Hematopoietic multipotent progenitor cell treated with erythropoietin and hydrocortisone succinate and interleukin-3 and kit ligand, for 6 days (in vitro differentiated cells): Measurements from ENCODE around the gene CFAP45.

ENCODE experiments used
- DNase-seq: peaks from one replicate; pipeline ENCODE4 v3.0.0-alpha.2; 2015

Gene CFAP45

DNA sequence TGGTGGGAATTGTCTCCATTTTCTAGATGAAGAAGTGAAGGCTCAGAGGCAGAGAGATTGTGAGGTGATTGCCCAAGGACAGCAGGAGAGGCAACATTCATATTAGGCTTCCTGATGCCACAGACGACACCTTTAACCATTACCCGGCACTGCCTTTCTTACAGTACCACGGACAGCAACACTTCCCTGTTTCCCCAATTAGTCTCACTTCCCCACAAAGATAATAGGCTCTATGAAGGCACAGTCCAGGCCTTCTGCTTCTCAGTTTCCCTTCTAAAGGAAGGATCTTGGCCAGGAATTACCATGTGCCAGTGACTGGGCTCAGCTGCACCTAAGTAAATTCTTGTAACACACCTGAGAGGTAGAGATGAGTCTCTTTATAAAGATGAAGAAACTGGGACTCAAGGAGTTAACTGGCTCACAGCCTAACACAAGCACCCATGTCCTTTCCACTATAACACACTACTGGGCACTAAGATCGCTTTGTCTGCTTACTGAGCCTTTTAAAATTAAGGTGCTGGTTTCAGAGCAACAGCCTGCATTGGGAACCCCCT is 35.8 kb upstream of the CFAP45 start:
- DNase-seq = peak; percentile 63

DNA sequence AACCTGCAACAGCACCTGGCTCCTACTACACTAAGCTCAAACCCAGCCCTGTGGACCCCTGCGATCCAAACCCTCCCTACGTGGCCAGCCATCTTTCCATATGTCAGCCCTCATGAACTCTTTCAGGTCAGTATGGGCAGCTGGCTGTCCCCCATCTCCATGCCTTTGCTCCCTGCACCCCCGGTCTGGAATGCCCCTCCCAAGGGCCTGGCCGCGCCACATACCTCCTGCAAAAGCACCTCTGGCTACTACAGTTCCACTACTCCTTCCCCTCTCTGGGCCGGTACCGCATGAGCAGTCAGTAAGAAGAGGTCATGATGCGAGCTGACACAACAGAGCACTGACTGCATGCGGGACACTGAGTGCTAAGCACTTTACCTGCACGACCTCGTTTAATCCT is 35.3 kb upstream of the CFAP45 start:
- DNase-seq = no peak

DNA sequence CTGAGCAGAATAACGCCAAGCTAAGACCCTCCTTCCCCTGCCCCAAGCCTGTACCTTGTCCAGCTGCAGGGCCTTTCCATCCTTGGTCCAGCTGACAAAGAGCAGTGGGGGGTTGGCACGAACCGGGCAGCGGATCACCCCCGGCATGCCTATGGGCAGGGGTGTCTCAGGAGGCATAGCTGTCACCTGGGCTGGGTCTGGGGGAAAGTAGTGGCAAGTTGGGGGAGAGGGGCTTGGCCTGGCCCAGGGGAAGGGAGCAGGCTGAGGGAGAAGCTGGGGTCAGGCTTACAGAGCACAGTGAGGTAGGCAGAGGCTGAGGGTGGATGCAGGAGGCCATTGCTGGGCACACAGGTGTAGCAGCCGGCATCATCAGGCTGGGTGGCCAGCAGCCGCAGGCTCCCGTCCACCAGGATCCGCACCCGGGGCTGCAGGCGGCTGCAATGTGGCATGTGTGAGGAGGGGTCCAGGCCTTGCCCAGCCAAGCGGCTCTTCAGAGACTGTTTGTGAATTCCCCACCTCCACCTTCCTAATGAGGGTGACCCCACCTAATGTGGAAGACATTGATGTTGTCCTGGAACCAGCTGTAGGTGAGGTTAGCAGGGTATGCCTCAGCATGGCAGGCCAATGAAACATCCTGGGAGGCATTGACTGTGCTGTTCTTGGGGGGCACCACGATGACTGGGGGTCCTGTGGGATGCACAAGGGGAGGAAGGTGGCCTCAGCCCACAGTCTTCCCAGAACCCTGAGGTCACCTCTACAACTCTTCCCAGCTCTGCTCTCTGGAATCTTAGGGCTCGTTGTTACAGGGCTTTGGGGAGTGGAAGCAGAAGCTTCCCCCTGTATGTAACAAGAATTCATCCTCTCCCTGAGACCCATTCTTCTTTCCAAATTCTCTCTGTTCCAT is 34.4 kb upstream of the CFAP45 start:
- DNase-seq = no peak

DNA sequence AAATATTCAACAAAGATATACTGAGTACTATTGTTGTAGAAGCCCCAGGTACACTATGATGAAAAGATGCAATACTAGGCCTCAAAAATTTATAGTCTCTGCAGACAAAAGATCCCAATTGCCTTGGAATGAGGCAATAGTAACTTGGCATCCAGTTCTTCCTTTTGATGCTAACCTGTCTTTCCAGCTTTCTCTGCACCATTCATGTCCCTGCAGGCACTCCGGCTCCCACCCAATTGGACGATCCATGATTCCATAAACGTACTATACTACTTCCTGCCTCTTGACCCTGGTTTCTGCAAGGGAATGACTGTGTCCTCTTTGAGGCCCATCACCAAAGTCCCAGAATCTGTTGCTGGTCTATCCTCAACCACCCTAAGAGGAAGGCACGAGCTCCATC is 33.4 kb upstream of the CFAP45 start:
- no peak for DNase-seq

DNA sequence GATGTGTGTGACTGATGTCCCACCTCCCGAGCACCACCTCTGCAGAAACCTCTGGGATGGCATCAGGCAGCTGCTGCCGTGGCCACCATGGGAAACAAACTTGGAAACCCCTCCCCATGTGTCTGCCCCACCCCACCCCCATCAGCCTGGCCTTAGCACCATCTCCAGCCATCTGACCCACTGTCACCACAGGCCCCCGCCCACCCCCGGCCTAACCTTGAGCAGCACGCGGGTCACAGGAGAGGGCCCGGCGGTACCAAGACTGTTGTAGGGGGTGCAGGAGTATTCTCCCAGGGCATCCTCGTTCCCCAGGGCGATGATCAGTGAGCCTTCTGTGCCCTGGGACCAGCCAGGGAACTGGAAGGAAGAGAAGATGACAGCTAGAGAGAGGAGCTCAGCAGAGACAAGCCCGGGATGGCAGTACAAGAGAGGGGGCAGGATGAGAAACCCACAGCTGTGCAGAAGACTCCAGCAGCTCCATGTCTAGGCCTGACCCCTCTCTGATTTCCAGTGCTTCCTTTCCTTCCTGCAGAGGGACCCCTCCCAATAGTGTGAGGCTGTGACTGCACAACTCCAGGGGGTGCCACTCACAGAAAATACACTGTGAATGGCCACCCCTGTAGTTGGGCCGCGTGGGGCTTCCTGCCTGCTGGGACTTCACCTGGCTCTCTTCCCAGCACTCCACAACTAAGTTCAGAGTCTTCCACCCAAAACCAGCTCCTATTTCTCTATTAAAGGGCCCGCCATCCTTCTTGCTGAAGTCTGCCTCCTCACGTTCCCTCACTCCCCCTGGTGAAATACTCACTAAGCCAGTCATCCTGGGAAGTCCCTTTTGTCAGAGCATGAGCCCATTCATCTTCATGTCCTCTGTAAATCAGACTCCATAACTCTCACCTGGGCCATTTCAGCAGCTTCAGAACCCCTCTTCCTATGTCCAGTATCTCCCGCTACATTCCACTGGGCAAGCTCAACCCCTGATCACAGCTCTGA is 32.6 kb upstream of the CFAP45 start:
- DNase-seq = no peak

DNA sequence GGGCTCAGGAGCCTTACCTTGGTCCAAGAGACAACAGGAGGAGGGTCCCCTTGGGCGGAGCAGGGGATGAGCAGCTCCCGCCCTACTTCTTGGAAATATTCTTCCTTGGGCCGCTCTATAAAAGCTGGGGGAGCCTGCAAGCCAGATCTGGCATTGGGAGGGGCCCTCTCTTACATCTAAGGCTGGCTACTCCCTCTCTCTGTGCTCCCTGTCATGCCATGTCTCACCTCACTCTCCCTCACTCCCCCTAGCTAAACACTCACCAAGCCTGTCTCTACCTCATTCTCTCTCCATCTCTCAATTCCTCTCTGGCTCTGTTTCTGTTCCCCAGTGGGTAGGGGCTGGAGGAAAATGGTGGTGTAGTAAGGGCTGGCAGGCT is 31.8 kb upstream of the CFAP45 start:
- DNase-seq = no peak

DNA sequence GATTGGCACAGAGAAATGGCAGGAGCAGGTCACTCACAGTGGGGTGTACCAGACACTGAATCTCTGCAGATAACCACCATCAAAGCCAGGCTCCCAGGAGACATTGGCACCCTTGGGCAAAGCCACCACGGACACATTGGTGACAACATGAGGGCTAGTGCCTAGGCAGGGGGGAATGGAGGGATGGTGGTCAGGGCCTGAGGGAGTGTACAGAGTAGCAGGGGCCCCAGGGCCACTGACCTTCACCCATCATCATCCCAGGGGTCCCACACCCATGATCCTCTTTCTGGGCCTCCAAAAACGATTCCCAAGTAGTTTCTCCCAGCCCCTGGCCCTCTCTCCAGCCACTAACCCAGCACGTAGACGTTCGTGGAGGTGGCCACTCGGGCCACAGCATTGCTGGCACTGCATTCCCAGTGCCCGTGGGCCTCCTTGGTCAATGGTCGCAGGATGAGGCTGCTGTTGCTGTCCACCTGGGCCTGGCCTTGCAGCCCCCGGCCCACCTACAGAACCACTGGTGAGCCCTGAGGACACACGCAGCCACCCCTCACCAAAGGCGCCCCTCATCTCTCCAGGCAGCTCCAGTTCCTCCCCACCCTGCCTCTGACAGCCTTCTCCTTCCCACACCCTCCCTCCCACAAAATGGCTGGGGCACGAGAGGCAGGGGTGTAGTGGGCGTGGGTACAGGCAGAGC is 31.3 kb upstream of the CFAP45 start:
- no peak for DNase-seq

DNA sequence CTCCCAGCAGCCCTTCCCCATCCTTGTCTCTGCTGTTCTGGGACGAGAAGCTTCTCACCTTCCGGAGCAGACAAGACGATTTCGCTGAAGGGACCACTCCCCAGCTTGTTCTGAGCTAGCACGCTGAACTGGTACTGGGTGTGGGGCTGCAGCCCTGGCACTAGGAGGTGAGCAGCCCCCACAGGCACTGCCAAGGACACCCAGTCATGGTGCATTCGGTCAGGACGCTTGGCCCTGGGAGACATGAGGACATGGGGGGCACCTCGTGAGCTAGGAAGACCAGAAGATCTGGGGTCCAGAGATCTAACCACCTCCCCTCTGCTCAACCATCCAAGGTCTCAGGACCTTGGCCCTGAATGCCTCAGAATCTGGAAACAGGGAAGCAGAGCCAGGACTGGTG is 30.7 kb upstream of the CFAP45 start:
- DNase-seq = no peak

DNA sequence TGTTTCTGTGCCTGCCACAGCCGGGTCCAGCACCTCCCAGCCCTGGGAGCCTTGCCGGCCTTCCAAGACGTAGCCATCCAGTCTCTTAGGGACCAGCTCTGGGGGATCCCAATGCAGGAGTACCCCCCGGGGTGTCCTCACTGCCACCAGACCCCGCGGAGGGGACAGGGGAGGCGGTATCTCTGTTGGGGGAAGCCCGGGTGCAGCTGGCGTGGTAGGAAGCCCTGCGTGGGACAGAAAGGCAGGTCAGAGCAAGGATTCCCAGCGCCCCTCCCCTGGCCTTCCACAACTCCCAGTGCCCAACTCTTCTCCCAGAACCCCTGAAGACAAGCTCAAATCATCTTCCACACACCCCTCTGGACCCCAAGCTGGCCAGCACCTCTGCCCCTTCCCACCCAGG is 30.3 kb upstream of the CFAP45 start:
- no peak for DNase-seq

DNA sequence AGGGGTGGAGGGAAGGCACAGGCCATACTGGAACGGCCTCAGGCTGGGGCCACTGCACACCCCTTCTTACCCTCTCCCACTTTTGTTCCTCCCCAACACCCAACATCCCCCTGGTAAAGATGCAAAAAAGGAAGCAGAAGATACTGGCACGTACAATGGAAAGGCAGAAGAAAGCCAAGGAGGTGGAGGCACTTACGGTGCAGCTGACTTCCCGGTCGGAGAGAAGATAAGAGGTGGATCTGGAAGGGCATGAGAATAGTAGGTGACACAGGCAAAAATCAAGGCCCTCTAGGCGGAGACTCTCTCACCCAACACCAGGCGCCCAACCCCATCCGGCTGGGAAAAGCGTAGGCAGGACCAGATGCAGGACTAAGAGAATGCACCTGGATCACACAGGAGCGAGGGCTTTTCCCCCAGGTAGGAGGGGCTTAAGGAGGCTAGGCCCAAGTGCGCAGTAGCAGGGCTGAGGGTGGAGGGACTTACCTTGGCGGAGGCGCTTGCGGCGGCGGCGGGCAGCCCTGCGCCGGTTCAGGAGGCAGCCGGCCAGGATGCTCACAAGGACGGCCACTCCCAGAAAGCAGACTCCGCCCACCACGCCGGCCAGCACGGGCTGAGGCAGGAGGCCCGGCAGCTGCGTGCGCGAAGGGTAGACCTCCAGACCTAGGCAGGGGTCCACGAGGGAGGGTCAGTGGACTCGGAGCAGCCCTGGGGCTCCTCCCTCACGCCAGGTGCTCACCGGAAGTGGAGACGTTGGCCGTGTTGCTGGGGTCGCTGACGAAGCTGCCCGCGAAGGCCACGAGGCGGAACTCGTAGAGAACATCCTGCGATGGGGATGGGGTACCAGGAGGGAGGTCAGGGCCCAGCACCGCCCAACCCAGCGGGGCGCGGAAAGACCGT is 29.4 kb upstream of the CFAP45 start:
- no peak for DNase-seq

DNA sequence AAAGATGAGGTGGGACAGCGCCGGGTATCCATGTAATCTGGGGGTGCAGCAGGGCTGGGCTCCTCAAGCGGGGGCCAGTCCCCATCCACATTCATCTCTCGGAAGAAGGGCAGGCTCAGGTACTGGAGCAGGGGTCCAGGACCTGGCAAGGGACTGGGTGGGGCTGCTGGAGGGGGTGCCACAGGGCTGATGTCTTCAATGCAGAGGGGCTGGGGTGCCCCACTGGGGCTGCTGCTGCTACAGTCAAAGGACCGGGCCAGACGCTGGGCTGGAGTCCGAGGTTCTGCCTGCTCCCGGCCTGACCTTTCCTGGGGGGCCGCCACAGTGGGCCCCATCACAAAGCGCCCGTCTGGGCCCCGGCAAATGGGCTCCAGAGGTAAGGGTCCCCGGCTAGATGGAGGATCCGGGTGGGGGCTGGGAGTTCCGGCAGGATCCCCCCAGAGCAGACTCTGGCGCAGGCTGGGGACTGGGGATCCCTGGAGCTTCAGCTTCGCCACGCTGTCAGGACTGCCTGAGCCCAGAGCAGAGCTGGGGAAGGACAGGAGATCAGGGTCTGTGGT is 28.6 kb upstream of the CFAP45 start:
- DNase-seq = no peak

DNA sequence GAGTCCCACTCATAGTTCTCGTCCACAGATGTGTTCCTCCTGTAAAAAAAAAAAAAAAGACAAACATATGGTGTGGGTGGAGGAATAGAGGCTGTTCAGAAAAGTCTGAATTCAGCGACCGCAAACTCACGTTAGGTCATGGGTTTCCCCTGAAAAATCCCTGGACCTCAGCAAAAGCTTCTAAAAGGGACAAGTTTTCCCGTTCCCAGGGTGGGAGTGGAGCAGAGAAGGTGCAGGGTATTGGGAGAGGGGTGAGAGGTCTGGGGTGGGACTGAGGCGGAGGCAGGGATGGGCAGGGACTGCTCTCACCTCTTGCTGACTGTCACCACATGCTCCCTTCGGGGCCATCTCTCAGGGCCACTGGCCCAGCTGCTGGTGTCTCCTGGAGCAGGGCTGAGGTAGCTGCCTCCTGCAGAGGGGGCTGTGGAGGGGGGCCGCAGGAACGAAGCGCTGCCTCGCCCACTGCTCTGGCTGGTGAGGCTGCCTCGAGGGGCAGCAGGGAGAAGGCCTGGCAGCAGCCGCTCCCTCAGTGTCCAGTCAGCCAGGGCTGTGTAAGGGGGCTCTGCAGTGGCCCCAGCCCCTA is 28.0 kb upstream of the CFAP45 start:
- DNase-seq = no peak

DNA sequence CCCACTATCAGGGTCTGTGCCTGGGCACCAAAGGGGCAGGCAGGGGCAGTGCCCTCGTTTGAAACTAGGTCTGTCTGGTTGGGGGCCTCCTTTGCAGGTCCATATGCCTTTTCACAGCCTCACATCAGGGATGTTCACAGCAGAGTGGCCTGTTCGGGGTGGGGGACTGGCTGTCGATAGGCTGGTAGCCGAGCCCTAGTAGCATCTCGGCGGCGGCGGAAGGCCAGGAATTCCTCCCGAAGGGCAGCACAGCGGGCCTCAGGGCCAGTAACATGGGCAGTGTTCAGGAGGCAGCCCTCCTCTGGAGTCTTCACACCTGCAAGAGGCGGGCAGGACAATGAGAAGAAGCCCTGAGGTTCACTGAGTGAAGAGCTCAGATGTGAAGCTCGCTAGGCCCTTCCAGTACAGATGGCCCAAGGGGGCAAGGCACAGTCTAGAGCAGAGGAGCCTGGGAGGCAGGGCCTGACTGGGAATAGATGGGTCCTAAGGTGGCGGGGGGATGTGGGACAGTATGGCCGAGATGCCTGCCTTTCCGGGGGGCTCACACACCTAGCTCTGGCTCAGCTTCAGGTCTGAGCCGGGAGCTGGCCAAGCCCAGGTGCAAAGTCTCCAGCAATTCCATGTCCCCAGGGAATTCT is 27.4 kb upstream of the CFAP45 start:
- DNase-seq = no peak

DNA sequence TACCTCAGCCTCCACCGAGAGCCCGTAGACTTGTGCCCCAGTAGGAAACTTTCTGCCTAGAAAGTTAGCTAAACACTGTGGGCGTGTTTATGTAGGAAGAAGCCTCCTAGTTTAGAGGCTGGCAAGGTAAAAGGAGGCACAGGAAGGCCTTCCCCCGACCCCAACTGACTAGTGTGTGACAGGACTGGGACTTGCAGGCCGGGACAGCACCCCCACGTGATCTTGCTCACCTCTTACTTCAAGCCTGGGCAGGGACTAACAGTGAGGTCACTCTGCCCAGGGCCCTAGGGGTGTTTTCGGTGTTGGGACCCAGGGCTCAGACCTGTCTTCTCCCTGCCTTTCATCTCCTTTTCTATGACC is 25.7 kb upstream of the CFAP45 start:
- no peak for DNase-seq

DNA sequence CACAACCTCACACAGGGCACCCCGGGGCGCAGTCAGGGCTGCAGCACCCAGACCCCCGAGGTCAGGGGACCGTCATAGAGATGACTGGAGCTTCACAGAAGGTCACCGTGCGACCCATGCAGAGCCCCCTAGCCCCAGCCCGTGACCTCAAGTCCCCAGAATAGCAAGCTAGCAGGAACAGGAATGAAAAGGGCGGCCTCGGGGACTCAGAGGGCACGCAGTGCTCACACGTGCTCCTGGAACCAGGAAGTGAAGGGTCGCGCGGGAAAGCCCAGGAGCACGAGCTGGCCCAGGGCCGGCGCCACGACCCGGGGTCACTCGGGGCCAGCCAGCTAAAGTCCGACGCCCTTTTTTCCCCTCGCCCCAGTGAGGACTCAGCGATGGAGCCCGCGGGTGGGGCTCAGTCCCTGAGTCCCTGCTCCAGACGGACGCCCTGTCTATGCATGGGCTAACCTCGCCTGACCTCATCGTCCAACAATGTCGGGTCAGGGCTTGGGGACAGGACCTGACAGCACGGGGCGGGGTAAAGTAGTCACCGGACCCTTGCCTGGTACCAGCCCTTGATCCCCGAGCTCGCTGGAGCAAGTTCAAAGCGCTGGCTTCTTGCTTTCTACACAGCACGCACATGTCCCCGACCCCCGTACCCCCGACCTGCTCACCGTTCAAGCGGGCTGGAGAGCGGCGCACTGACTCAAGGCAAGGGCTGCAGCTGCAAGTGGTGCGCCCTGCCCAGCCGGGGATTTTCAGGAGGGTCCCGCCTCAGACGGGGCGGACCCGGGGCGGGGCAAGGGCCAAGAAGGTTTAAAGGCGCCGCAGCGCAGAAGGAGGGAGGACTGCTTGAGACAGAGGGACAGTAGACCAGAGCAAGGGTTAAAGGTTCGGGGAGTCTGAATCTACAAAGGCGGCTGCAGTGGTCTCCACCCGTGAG is 25.1 kb upstream of the CFAP45 start, which contains the start of gene TAGLN2:
Gene TAGLN2 (minus strand): TSS at position 717 of the 928 bp plus-strand sequence. CDS start 4,998 bp downstream, outside the sequence.
- peak; percentile 97 for DNase-seq

DNA sequence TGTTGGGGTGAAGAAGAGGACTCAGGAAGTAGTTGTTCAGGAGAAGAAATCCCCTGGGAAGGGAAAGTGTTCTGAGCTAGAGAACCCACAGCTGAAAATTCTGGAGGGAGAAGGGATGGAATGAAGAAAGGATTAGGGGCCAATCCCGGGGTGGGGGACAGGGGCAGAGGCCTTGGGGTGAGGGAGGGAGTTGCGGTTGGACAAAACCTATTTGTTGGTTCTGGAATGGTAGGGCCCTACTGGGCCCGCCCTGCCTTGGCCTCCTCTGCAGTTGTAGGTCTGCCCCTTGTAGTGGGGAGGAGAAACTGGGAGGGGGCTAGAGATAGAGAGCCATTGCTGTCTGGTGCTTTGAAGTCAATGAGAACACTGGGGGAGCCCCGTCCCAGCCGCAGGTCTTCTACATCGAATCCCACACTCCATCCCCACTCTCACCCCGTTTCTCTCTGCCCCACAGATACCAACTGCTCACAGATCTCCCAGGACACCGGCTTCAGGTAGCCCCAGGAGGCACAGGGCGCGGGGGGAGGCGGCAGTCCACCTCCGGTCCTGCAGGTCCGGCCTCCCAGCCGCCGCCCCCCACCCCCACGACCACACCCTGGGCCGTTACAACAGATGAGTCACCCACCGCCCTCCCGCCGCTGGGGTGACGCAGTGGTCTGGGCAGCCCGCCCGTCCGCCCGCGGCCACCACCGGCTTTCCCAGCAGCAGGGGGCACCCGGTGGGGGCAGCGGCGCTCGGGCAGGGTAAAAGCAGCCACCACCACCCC is 24.2 kb upstream of the CFAP45 start:
- DNase-seq = peak; percentile 85

DNA sequence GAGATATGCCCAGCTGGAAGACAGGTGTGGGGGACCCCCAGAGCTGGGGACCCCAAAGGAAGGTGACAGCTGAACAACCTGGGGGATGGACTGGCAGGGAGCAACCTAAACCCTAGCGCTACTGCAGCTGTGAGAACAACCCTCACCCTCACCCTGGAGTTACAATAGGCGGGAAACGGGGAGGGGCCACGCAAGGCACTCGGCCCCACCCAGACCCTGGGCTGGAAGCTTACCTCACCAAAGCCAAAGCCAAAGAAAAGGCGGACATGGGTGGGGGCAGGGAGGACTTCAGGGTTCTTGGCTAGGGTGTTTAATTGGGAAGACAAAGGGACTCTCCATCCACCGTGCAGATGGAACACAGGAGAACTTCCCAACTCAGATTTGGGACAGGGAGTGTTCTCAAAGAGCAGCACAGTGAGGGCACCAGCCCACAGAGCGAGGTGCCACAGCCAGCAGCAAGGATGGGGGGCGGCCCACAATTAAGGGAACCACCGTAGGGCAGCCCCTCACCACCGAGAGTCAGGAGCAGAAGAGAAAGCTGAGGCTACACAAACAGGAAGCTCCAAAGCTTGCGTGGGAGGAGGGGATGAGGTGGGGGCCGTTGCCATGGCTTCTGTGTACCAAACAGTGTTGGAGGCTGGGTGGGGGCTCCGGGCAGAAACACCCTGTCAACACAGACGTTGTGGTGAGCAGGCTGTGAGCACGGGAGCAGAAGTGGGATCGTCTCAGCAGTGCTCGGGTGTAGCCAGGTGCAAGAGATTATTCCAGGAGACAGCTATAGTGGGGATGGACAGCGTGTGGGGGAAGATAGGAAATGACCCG is 23.4 kb upstream of the CFAP45 start:
- peak; percentile 94 for DNase-seq
